ENCODE measurements around the gene PPP2R3C.
"Not testable (repeated sequence)": the region's sequence is repeated elsewhere in the genome, so short reads cannot be mapped to it uniquely, and the experiment has no call there.

Gene PPP2R3C

GRCh38 chr14:35050652-35051051 lies 71.1 kb downstream of the PPP2R3C start:
- no peak for DNase-seq

GRCh38 chr14:35047976-35048513 lies 73.7 kb downstream of the PPP2R3C start:
- DNase-seq: no peak

- DNase-seq: no peak
These were observed 74.8 kb downstream of the PPP2R3C start for GRCh38 chr14:35046751-35047536.

GRCh38 chr14:35046048-35046750 lies 75.6 kb downstream of the PPP2R3C start, which contains the start of gene FAM177A1:
FAM177A1 (plus strand) TSS chr14:35046272; CDS start chr14:35046464, 192 bp downstream.
- DNase-seq: peak; percentile 94

GRCh38 chr14:35045798-35046047 lies 76.1 kb downstream of the PPP2R3C start:
- no peak for DNase-seq

GRCh38 chr14:35044939-35045797 lies 76.6 kb downstream of the PPP2R3C start:
- DNase-seq: no peak

- no peak for DNase-seq
These were observed 78.7 kb downstream of the PPP2R3C start for GRCh38 chr14:35043046-35043445.

GRCh38 chr14:35042632-35043031 lies 79.2 kb downstream of the PPP2R3C start:
- no peak for DNase-seq

GRCh38 chr14:35038312-35038711 lies 83.5 kb downstream of the PPP2R3C start:
- not testable (repeated sequence) for DNase-seq

Measured in NCI-H1417 treated with DMSO at 0.1 percent for 48 hours (cell line).